DMS153 treated with DMSO at 0.1 percent for 48 hours (cell line): ENCODE measurements around the gene QRFPR.
A peak's percentile ranks its signal among the peaks of the same experiment; 100 is the strongest.
"Not testable (repeated sequence)": the region's sequence is repeated elsewhere in the genome, so short reads cannot be mapped to it uniquely, and the experiment has no call there.

ENCODE experiments used
- DNase-seq: peaks from one replicate; lab custom pipeline; 2025; ENCODE audit not compliant: unreplicated experiment; lab: John Stamatoyannopoulos, UW

The QRFPR gene

DNA sequence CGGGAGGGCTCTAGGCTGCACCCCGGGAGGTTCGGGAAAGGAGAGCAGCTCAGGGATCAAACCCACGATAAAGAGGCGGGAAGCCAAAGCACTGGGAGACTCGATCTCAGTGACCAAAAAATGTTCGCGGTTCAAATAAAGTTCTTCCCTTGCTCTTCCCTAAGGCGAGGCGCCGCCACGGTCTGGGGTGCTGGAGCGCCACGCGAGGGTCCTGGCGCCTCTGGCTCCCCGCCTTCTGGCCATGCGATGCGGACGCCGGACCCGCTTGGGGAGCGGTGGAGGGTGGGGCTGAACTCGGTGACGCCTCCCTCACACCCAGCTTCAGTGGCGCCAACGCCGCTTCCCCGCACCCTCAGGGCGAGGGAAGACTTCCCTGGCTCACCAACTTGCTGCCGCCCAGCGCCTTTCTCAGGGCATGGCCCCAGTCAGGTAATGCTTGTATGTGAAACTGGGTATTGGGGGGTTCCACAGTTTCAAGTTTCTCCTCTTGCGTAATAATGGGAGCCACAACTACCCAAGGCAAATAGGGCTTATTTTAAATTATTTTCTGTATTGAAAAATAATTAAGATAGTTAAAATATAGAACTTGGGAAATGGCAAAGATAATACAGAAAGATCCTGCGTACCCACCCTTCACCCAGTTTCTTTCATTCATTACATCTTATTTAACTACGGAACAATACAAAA is at the start of gene QRFPR:
TSS of gene QRFPR (minus strand) at position 243 of the 687 bp plus-strand sequence. CDS start 371 bp downstream, outside the sequence.
- no peak for DNase-seq

DNA sequence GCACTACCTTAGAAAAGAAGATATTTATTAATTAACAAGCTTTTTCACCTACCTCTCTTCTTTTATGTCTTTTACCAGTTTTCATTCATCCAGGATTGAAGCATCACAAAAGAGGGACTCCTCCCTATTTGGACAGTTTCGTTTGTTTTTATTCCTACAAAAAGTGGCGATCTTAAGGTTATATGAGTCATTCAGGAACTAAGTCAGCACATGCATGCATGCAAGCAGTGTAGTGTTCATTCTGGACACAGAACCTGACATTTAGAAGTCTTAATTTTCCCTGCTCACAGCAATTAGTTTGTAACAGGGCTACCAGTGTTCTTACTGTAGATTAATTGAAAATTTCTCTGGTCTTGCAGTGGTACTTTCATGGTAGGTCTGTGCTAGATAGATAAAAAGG is 47.9 kb upstream of the QRFPR start:
- no peak for DNase-seq

DNA sequence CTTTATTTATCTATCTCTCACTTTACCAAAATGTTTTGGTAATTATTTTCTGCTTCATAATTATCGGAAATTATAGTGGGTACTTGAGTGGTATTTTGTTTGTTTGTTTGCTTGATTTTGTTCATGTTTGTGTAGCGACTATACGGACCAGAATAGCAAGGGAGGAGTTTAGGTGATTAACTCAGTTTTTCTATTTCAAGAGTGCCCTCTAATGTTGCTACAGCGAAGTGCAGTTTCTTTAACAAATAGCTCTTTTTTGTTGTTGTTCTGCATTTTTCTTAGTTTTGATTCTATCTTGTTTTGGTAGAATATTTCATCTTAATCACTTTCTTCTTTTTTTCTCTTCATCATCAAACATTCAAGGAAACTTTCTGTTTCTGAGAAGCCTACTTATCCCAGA is 40.8 kb upstream of the QRFPR start:
- DNase-seq, result peak; percentile 1

DNA sequence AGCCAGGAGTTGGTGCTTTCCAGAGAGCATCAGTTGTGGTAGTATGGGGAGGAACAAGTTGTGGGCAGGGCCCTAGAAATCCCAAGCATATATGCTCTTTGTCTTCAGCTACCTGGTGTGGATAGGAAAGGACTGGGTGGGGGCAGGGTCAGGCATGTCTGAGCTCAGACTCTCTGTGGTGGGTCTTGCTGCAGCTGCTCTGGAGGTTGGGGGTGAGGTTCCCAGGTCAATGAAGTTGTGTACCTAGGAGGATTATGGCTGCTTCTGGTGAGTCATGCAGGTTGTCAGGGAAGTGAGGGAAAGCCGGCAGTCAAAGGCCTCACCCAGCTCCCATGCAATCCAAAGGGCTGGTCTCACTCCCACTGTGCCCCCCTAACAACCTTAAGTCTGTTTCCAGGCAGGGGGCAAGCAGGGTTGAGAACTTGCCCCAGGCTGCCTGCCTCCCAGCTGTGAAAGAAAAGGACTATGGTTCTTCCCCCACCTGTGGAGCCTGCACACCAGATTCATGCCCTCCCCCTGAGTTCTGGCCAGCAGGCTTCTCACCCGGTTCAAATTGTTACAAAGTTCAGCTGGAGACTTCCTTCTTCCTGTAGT is 30.4 kb upstream of the QRFPR start:
- no peak for DNase-seq

DNA sequence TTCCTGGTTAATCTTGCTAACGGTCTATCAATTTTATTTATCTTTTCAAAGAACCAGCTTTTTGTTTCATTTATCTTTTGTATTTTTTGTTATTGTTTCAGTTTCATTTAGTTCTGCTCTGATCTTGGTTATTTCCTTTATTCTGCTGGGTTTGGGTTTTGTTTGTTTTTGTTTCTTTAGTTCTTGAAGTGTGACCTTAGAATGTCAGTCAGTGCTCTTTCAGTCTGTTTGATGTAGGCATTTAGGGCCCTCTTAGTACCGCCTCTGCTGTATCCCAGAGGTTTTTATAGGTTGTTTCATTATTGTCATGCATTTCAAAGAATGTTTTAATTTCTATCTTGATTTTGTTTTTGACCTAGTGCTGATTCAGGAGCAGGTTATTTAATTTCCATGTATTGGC is 27.7 kb upstream of the QRFPR start:
- not testable (repeated sequence) for DNase-seq

DNA sequence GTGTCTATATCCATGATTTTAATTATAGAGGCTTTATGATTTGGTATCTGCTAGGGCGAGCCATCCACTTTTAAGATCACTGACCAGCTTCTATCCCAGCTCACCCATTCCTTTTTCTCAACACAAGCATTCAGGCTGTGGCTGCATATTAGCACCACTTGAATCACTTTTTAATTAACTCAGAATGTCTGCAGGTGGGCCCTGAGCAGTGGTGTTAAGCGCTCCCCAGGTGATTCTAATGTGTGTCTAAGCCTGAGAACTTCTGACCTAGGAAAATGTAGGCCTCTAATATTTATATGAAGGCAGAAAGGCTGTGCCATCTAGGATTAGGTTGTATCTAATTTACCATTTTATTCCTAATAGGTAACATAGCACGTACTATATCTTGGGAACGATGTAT is 19.8 kb upstream of the QRFPR start:
- DNase-seq, result no peak

DNA sequence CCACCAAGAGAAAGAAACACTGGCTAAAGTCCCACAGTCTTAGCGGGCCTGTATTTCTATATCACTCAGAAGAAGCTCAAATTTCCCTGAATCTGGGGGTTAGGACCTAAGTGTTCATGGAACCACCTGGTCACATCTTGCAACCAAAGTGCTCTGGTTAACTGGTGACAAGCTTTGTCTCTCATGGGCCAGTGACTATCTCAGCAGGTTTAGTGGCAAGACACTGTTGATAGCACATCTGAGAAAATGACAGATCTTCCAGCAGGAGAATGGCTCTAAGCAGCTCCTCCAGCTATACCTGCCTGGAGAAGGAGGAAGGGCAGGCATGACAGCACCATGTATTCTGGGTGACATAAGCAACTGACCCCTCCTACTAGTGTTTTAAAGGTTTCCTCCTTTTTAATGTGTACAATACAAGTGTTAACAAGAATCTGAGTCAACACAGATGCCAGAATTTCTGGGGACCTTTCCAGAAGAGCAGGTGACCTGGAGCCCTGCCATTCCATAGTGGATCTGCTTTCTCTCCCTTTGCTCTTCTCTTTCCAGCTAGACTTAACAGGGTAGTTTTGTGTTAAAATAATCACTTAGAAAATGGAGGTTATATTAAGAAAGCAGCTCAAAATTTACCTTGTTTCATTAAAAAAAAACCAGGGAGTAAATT is 17.3 kb upstream of the QRFPR start:
- no peak for DNase-seq

DNA sequence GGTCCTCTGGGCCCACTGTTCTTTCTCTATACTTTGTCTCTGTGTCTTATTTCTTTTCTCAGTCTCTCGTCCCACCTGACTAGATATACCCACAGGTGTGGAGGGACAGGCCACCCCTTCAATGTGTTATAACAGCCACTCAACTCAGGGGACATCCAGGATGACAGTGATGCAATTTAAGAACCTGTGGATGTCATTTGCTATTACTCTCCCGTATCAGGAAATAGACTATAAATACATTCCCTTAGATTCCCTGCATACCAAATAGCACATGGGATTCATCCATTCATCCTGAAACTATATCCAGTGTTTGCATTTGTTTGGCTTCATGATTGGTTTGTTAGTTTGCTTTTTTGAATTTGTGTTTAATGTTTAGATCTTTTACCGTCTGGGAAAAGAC is 16.6 kb upstream of the QRFPR start:
- no peak for DNase-seq

DNA sequence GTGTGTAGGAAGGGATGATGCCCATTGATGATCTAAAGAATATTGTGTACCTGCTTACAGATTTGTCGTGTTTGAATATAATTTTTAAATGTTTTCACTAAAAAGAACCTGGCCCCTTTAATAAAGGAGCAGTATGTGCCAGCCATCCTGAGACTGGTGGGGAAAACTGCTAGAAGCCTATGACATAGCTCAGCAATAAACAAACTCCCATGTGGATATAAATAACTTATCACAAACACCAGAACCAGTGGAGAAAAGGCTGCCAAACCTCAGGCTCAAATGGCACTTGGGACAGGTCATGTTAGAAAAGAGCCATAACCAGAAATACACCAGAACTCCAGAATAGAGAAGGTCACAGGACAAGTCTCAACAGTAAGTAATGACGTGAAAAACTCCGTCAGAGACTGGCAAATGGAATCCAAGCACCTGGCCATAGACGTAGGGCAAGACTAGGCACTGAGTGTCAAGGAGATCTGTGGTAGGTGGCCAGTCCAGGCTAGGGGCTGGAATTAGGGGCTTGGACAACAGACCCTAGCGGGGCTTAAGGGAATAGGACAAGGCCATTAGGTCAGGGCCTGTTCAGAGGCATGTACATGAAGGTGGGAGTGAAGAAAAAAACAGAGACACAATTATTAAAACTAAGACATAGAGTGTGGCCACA is 11.7 kb upstream of the QRFPR start:
- no peak for DNase-seq

DNA sequence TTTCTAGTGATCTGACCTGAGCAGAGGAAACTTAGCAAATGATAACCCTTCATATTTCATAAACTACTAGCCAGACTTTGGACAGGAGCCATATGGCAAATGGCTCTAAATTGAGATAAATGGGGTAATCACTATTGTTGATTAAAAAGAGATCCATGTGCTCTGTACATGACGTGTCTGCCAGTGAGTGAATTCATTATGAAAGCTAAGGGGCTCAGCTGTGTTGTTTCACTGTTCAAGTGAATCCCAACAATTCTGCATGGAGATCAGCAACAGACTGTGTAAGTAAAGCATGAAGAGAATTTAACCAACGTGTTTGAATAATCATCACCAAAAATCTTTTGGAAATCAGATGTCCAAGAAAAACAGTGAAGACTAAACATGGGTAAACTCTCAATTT is 9.5 kb upstream of the QRFPR start:
- no peak for DNase-seq

DNA sequence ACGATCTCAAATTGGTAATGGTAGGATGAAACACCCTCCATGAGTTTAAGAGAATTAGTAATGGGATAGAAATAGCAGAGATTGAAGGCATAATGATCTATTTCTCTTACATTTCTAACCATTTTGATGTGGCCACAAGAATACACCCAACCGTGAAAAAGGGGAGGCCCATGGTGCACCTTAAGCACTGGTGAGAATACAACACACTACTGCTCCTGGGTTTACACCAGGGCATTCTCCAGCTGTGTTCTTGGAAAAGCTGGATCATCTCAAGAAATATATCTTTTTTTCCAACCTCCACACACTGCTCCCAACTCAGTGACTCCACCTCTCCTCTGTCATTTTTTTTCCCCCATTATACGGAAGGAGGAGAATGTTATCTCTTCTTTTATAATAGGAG is 1.5 kb downstream of the QRFPR start:
- DNase-seq, result no peak

DNA sequence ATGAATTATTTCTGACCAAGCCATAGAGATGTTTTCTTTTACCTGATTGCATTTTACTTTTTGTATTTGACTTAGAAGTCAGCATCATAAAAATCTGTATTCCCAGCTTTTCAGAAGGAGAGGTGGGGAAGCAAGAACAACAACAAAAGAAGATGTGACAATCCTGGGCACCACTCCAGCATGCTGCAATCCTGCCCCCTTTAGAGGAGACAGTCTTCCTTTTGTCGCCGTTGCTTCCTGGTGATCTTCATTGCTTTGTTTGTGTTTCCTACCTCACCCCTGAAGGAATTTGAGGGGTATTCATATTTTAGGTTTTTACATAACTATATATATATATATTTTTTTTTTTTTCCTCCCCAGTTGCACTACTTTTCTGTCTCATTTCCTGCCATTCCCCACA is 3.7 kb downstream of the QRFPR start:
- DNase-seq, result no peak

DNA sequence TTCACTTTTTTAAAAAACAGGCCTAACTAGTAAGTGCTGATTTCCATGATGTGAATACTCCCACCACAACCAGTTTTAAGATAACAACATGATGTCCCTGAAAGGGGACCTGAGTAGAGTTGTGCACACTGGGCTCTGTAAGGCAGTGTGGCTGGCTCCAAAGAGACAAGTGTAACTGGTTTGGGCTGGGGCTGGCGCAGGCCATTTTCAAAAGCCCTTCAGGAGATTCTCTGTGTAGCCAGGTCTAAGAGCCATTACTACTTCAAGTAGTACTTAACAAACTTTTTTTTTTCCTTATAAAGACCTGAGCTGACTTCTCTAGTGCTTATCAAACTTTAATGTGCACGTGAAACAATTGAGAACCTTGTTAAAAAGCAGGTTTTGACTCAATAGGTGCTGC is 4.3 kb downstream of the QRFPR start:
- no peak for DNase-seq

DNA sequence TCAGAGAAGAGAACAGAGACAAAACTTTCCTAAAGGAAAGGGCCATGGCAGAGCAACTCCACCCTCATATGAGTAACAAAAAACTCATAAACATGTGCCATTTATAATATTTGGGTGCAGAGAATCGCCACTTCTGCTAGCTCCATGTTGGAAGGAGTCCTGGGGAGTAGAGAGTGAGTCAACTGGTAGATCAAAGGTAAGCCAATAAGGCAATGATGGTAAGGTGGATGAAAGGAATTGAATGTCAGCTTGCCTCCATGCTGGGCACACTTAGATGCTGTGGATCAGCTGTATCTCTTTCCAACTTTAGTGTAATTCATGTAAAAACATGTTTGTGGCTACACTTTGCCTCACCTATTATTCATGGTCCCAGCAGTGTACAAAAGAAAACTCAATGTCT is 4.7 kb downstream of the QRFPR start:
- no peak for DNase-seq

DNA sequence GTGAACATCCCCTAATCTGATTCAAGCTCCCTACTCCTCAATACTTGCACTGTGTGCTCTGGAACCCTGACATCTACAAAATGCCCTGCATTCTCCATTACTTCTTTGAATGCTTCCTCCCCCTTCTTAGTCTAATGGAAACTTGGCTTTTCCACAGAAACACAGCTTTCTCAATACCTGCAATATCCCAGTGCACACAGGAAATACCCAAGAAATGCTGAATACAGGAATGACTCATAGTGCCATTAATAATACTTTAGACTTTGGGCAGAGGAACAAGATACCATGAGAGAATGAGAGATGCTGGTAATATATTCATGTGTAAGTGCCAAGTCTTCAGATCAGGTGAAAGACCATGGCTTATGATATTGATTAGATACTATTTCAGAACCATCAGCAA is 5.6 kb downstream of the QRFPR start:
- no peak for DNase-seq

DNA sequence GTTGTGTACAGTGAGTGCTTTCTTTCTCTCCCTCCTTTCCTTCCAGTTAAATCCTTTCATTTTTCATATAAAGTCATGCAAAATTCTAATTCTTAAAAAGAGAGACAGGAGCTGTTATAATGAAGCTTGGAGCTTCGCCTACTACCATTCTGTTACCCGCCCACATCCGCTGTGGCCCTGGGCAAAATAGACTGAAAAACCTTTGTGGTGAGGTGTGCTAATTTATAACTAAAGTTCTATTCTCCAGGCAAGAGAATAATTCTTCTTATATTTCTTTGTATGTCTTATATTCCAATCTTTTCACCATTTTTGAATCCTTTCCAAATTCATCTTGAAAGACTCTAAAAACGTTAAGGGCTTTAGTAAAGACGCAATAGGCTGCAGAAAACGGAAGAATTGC is 7.0 kb downstream of the QRFPR start:
- no peak for DNase-seq

DNA sequence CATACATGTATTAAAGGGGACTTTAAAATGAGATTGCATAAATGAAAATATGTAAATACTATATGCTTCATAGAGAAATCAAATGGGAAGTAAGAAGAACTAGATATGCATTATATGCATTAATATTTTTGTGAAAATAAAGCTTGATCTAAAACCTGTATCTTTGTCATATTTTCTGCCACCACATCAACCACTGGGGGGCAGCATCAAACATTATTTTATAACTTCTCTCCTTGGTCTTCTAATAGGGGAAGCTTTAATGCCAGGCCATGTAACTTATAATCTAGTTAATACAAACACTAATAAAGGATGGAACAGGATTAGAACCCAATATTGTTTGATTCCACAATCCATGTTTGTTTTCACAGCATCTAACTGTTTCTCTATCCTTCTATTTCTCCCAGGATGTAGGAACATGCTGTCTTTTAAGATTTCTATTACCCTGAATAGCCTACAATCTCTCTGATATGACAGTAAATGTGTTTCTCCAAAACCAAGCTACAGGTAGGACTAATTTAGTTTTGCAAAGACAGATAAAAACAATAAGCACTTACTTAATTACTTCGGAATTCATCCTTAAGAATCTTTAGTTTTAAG is 10.0 kb downstream of the QRFPR start:
- no peak for DNase-seq

DNA sequence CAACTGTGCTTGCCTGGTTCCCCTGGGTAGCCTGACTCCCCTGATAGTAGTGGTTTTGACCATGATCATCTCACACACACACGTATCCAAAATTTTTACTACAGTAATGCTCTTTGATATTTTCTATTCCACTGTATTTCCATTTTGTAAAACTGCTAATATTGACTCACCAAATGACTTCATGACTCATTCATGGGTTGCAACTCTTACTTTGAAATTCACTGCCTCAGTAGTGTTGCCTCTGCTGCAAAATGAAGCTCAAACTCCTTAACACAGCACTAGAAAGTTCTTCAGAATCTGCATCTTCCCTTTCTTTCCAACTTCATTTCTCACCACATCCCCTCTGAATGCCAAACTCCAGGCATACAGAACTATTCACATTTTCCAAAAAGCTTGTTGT is 20.3 kb downstream of the QRFPR start:
- DNase-seq, result no peak

DNA sequence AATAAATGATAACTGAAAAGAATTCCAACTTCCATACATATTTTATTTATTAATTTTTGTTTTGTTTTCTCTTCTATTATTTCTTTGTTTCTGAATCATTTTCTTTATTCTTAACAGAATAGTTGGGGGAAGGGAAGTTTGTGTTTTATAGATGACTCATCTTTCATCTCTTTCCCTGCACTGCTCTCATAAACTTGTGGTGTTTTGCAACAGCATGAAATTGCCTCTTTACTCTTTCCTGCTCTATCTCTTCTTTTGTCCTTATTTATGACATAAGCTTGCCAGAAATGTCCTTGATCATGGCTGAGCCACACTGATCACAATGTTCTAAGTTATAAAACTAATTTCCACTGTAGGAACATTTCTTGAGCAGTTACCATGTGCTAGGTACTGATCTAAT is 22.3 kb downstream of the QRFPR start:
- no peak for DNase-seq

DNA sequence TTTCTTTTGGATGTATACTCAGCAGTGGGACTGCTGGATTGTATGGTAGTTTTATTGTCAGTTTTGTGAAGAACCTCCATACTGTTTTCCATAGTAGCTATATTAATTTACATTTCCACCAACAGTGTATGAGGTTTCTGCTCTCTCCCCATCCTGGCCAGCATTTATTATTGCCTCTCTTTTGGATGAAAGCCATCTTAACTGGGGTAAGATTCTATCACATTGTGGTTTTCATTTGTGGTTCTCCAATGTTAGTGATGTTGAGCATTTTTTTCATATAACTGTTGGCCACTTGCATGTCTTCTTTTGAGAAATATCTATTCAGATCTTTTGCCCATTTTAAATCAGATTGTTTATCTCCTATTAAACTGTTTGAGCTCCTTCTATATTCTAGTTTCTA is 27.6 kb downstream of the QRFPR start:
- DNase-seq, result no peak

DNA sequence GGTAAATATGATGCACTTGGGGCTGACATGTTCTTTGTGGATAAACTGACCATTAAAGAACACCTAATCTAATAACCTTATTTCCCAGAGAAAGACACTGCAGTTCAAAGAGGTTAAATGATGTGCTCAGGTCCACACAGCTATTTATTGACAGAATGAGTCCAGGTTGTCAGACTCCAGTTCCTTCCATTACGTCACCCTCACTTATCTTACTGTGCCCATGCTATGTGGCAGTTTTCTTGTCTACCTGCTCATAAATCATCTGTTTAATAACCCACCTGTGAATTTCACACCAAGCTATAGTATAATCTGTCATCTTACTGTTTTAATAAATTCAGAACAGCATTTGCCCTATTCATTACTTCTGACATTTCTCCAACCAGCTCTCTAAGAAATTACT is 36.7 kb downstream of the QRFPR start:
- DNase-seq, result no peak

DNA sequence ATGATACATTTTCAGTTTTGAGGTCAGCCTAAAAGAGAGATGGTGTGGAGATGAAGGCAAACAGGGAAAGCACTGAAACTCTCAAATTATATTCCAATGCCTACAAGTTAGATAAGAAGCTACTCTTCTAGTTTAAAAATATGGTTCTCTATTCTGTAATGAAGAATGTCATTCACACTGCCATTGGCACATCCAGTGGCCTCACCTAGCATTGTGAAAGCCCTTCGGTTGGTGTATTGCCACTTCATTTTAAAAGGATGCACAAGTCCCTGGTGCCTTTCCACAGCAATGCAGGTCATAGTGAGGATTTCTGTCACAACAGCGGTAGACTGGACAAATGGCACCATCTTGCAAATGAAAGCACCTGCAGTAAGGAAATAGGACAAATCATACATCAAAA is 40.6 kb downstream of the QRFPR start:
- DNase-seq, result no peak
